C4-2B (cell line): ENCODE results near the gene HOXD3.

Experiments used
- ZFX ChIP-seq: fragments of 450-650 bp; IDR thresholded peaks from 2 replicates; pipeline ENCODE4 v1.6.1; 2017
- TF ChIP-seq, protein P1 (sequence below): fragments of 450-650 bp; conservative IDR thresholded peaks from 2 replicates; pipeline ENCODE4 v1.5.1; 2017; ENCODE audit warnings: mild to moderate bottlenecking

DNA sequence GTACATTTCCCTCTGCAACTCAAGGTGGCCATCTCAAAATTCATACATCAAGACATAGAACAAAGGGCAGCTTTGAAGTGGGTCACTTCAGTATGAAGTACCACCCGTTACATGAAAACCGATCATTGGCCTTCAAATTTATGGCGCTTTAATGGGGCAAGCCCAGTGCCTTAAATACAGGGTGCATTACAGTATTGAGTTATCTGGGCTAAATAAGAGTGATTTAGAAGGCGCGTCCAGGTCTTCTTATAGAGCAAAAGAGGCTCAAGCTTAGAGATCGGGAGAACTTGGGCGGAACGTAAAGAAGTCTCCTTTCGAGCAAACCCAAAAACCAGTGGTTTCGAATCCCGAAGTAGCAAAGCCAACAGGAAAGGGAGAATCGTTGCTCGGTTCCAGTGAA is 7.1 kb downstream of the HOXD3 start:
- TF ChIP-seq, protein P1, sequence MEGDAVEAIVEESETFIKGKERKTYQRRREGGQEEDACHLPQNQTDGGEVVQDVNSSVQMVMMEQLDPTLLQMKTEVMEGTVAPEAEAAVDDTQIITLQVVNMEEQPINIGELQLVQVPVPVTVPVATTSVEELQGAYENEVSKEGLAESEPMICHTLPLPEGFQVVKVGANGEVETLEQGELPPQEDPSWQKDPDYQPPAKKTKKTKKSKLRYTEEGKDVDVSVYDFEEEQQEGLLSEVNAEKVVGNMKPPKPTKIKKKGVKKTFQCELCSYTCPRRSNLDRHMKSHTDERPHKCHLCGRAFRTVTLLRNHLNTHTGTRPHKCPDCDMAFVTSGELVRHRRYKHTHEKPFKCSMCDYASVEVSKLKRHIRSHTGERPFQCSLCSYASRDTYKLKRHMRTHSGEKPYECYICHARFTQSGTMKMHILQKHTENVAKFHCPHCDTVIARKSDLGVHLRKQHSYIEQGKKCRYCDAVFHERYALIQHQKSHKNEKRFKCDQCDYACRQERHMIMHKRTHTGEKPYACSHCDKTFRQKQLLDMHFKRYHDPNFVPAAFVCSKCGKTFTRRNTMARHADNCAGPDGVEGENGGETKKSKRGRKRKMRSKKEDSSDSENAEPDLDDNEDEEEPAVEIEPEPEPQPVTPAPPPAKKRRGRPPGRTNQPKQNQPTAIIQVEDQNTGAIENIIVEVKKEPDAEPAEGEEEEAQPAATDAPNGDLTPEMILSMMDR: no peak
- no peak for TF ChIP-seq ZFX
